ENCODE results near the gene OLIG1. TPM values are rescaled to one million over a fixed set of nuclear protein-coding genes. Genes with fewer than 3 reads are reported as not detected.

The OLIG1 gene
- total and polyA plus RNA-seq, 2 donors from 2014 or later, result 1.5 to 18.2 TPM

GRCh38 chr21:33115631-33116510 lies 45.9 kb downstream of the OLIG1 start:
- DNase-seq (no peak), FAIRE-seq (no peak)
- no peak overlapping the region for H3K9ac ChIP-seq (ENCODE audit: low read length in 3 of 3)
- no peak overlapping the region for H3K4me3 ChIP-seq (ENCODE audit: low read length in 3 of 3)
- H3K4me1 ChIP-seq (ENCODE audit: control insufficient read depth in 2 of 3, insufficient read depth in 2 of 3, low read depth in 1 of 3, low read length in 3 of 3), result no peaks in the 10 kb centered on the region
- H3K27me3 ChIP-seq (ENCODE audit: control insufficient read depth, insufficient read depth, low read length), result peaks cover 29% of the 10 kb centered on the region
- no peaks in the 10 kb centered on the region for H3K36me3 ChIP-seq (ENCODE audit: control insufficient read depth in 2 of 3, insufficient read depth in 3 of 3, low read length in 3 of 3)
- no peaks in the 10 kb centered on the region for H3K9me3 ChIP-seq (ENCODE audit: control insufficient read depth in 2 of 3, insufficient read depth in 1 of 3, low read length in 3 of 3)
- no peak for TF ChIP-seq CTCF (IDR thresholded peaks at IDR 0.05; ENCODE audit: borderline replicate concordance, extremely low read depth, insufficient read depth)
- no peak overlapping the region for H3K27ac ChIP-seq (ENCODE audit: low read depth in 2 of 2, low read length in 2 of 2)
- intact Hi-C loops (cut with DNase I), result no loop called here

- Histone ChIP-seq H3K27me3 (ENCODE audit: control insufficient read depth, insufficient read depth, low read length) (peaks cover 23% of the 10 kb centered on the region), H3K27ac (ENCODE audit: low read depth in 2 of 2, low read length in 2 of 2) (no peak overlapping the region), H3K9me3 (ENCODE audit: control insufficient read depth in 2 of 3, insufficient read depth in 1 of 3, low read length in 3 of 3) (no peaks in the 10 kb centered on the region), H3K4me3 (ENCODE audit: low read length in 3 of 3) (no peak overlapping the region), H3K4me1 (ENCODE audit: control insufficient read depth in 2 of 3, insufficient read depth in 2 of 3, low read depth in 1 of 3, low read length in 3 of 3) (no peaks in the 10 kb centered on the region), H3K9ac (ENCODE audit: low read length in 3 of 3) (no peak overlapping the region), H3K36me3 (ENCODE audit: control insufficient read depth in 2 of 3, insufficient read depth in 3 of 3, low read length in 3 of 3) (no peaks in the 10 kb centered on the region)
- FAIRE-seq (no peak), DNase-seq (no peak)
- intact Hi-C loops (cut with DNase I), result no loop called here
- TF ChIP-seq CTCF (IDR thresholded peaks at IDR 0.05; ENCODE audit: borderline replicate concordance, extremely low read depth, insufficient read depth), result no peak
Measured at GRCh38 chr21:33116676-33117075, 46.7 kb downstream of the OLIG1 start.

GRCh38 chr21:33117101-33117888 lies 47.4 kb downstream of the OLIG1 start:
- no peak overlapping the region for H3K9ac ChIP-seq (ENCODE audit: low read length in 3 of 3)
- H3K27me3 ChIP-seq (ENCODE audit: control insufficient read depth, insufficient read depth, low read length), result peaks cover 16% of the 10 kb centered on the region
- H3K27ac ChIP-seq (ENCODE audit: low read depth in 2 of 2, low read length in 2 of 2), result no peak overlapping the region
- no peak for TF ChIP-seq CTCF (IDR thresholded peaks at IDR 0.05; ENCODE audit: borderline replicate concordance, extremely low read depth, insufficient read depth)
- no peaks in the 10 kb centered on the region for H3K36me3 ChIP-seq (ENCODE audit: control insufficient read depth in 2 of 3, insufficient read depth in 3 of 3, low read length in 3 of 3)
- H3K4me3 ChIP-seq (ENCODE audit: low read length in 3 of 3), result no peak overlapping the region
- FAIRE-seq (no peak), DNase-seq (no peak)
- no peaks in the 10 kb centered on the region for H3K9me3 ChIP-seq (ENCODE audit: control insufficient read depth in 2 of 3, insufficient read depth in 1 of 3, low read length in 3 of 3)
- H3K4me1 ChIP-seq (ENCODE audit: control insufficient read depth in 2 of 3, insufficient read depth in 2 of 3, low read depth in 1 of 3, low read length in 3 of 3), result no peaks in the 10 kb centered on the region
- intact Hi-C loops (cut with DNase I), result no loop called here

Other genes with a start within 250 kb of the OLIG1 start
- gene OLIG2, start 44.2 kb upstream of the OLIG1 start, total RNA-seq, result not detected
- gene OLIG2, start 44.2 kb upstream of the OLIG1 start, polyA plus RNA-seq (ENCODE audit: insufficient read depth, low read depth, low replicate concordance), result not detected
- 56.5 TPM for gene IFNAR2, start 159.8 kb downstream of the OLIG1 start, total RNA-seq
- gene IFNAR2, start 159.8 kb downstream of the OLIG1 start, polyA plus RNA-seq (ENCODE audit: insufficient read depth, low read depth, low replicate concordance), result 14.8 TPM
- 27.3 TPM for gene IL10RB, start 196.2 kb downstream of the OLIG1 start, total RNA-seq
- gene IL10RB, start 196.2 kb downstream of the OLIG1 start, polyA plus RNA-seq (ENCODE audit: insufficient read depth, low read depth, low replicate concordance), result 21.5 TPM